Vagina (tissue), 2 donors: ENCODE measurements around the gene PTPRD.

Source experiments
- CTCF ChIP-seq, 3 experiments: fragments of 450-650 bp in 2 of 3; fragments of 200-600 bp in 1 of 3; sonication (generic) in 1 of 3; IDR thresholded peaks; one replicate each; pipeline ENCODE4 v1.5.1; 2017 to 2019; ENCODE audit warnings: antibody characterized with exemption in 3 of 3, mild to moderate bottlenecking in 2 of 3, moderate library complexity in 2 of 3
- POLR2A ChIP-seq, 2 donors: fragments of 450-650 bp; IDR thresholded peaks; one replicate each; pipeline ENCODE4 v1.6.1; 2017; ENCODE audit warnings: antibody characterized with exemption in 2 of 2, mild to moderate bottlenecking in 2 of 2, moderate library complexity in 2 of 2
- POLR2AphosphoS5 ChIP-seq, 2 donors: sonication (generic); formaldehyde crosslinking; IDR thresholded peaks; one replicate each; pipeline ENCODE4 v1.9.0; 2017; ENCODE audit warnings: antibody characterized with exemption in 2 of 2, mild to moderate bottlenecking in 2 of 2, low read depth in 1 of 2; ENCODE audit not compliant: insufficient read depth in 1 of 2

GRCh38 chr9:8978334-8978733 is 1634.5 kb downstream of the PTPRD start:
- TF ChIP-seq CTCF (IDR thresholded peaks at IDR 0.05) (no peak), POLR2AphosphoS5 (IDR thresholded peaks at IDR 0.05; ENCODE audit: insufficient read depth in 1 of 2, low read depth in 1 of 2) (no peak), POLR2A (IDR thresholded peaks at IDR 0.05) (no peak)
